ENCODE measurements around the gene OR8B3. TPM values are rescaled to one million over a fixed set of nuclear protein-coding genes. Genes with fewer than 3 reads are reported as not detected.

Gene OR8B3
- total RNA-seq, 1 donor from 2014 or later: not detected

GRCh38 chr11:124380585-124380984 is 18.2 kb downstream of the OR8B3 start:
- no peaks in the 10 kb centered on the region for H3K9me3 ChIP-seq (ENCODE audit: low read depth)
- H3K36me3 Mint-ChIP-seq: no peaks in the 10 kb centered on the region
- H3F3A ChIP-seq (ENCODE audit: low read depth): no peaks in the 10 kb centered on the region
- H4K20me1 ChIP-seq (ENCODE audit: low read depth): no peaks in the 10 kb centered on the region
- no peaks in the 10 kb centered on the region for H3K27me3 Mint-ChIP-seq (ENCODE audit: insufficient read depth, low read depth)
- no peaks in the 10 kb centered on the region for H3K4me1 ChIP-seq
- H3K4me1 Mint-ChIP-seq: no peaks in the 10 kb centered on the region
- H3K36me3 ChIP-seq: no peaks in the 10 kb centered on the region
- no peak overlapping the region for H3K27ac ChIP-seq
- H3K4me3 Mint-ChIP-seq: no peak overlapping the region
- TF ChIP-seq CTCF (IDR thresholded peaks at IDR 0.05): no peak
- TF ChIP-seq EZH2 (IDR thresholded peaks at IDR 0.05): no peak
- no peak for TF ChIP-seq EZH2phosphoT487 (IDR thresholded peaks at IDR 0.05)
- H3K79me2 ChIP-seq (ENCODE audit: low read depth): no peaks in the 10 kb centered on the region
- H3K27me3 ChIP-seq: no peaks in the 10 kb centered on the region
- H3K4me2 ChIP-seq: no peak overlapping the region
- no peak overlapping the region for H2AFZ ChIP-seq (replicated peaks)
- DNase-seq (ENCODE audit: low spot score): no peak
- H3K9ac ChIP-seq: no peak overlapping the region
- H3K9me3 Mint-ChIP-seq: no peaks in the 10 kb centered on the region
- no peak overlapping the region for H3K27ac Mint-ChIP-seq
- no peak overlapping the region for H3K4me3 ChIP-seq

- Histone ChIP-seq H3K36me3 (no peaks in the 10 kb centered on the region), H3K4me1 (no peaks in the 10 kb centered on the region), H3K27ac (no peak overlapping the region), H4K20me1 (ENCODE audit: low read depth) (no peaks in the 10 kb centered on the region), H3K79me2 (ENCODE audit: low read depth) (no peaks in the 10 kb centered on the region), H3K27me3 (no peaks in the 10 kb centered on the region), H2AFZ (replicated peaks) (no peak overlapping the region), H3K9me3 (ENCODE audit: low read depth) (no peaks in the 10 kb centered on the region), H3K4me3 (no peak overlapping the region), H3K4me2 (no peak overlapping the region), H3K9ac (no peak overlapping the region), H3F3A (ENCODE audit: low read depth) (no peaks in the 10 kb centered on the region)
- no peaks in the 10 kb centered on the region for H3K36me3 Mint-ChIP-seq
- DNase-seq (ENCODE audit: low spot score): no peak
- H3K9me3 Mint-ChIP-seq: no peaks in the 10 kb centered on the region
- H3K4me3 Mint-ChIP-seq: no peak overlapping the region
- no peaks in the 10 kb centered on the region for H3K27me3 Mint-ChIP-seq (ENCODE audit: insufficient read depth, low read depth)
- H3K27ac Mint-ChIP-seq: no peak overlapping the region
- H3K4me1 Mint-ChIP-seq: peaks cover 4% of the 10 kb centered on the region
- TF ChIP-seq EZH2phosphoT487 (IDR thresholded peaks at IDR 0.05): no peak
- TF ChIP-seq CTCF (IDR thresholded peaks at IDR 0.05): no peak
- TF ChIP-seq EZH2 (IDR thresholded peaks at IDR 0.05): no peak
These were observed 22.5 kb downstream of the OR8B3 start for GRCh38 chr11:124376280-124376679.

DNA sequence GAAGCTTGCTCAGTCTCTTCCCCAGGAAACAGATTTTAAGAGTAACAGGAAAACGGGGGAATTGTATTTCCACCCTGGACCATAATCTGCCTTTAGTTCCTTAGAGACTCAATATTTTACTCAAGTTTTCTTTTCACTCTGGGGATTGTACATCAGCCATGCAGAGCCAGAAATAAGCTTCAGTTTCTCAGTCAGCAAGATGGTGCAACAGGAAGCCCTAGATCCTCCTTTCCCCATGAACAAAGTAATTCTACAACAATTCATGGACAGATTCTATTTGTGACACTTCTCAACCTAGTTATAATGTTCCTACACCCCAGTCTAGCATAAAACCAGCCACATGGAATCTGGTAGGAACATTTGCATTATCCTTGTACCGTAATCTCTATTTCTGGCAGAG is 39.3 kb downstream of the OR8B3 start:
- Histone ChIP-seq H3K36me3 (no peaks in the 10 kb centered on the region), H3K4me3 (no peak overlapping the region), H3K79me2 (ENCODE audit: low read depth) (no peaks in the 10 kb centered on the region), H3K27me3 (no peaks in the 10 kb centered on the region), H3K9ac (no peak overlapping the region), H4K20me1 (ENCODE audit: low read depth) (no peaks in the 10 kb centered on the region), H3K4me2 (no peak overlapping the region), H3F3A (ENCODE audit: low read depth) (no peaks in the 10 kb centered on the region), H3K4me1 (no peaks in the 10 kb centered on the region), H3K9me3 (ENCODE audit: low read depth) (no peaks in the 10 kb centered on the region), H3K27ac (no peak overlapping the region), H2AFZ (replicated peaks) (no peak overlapping the region)
- no peak for DNase-seq (ENCODE audit: low spot score)
- H3K4me3 Mint-ChIP-seq: no peak overlapping the region
- no peak for TF ChIP-seq EZH2 (IDR thresholded peaks at IDR 0.05)
- TF ChIP-seq EZH2phosphoT487 (IDR thresholded peaks at IDR 0.05): no peak
- TF ChIP-seq CTCF (IDR thresholded peaks at IDR 0.05): no peak
- H3K36me3 Mint-ChIP-seq: no peaks in the 10 kb centered on the region
- no peaks in the 10 kb centered on the region for H3K9me3 Mint-ChIP-seq
- peaks cover 2% of the 10 kb centered on the region for H3K27me3 Mint-ChIP-seq (ENCODE audit: insufficient read depth, low read depth)
- H3K4me1 Mint-ChIP-seq: no peaks in the 10 kb centered on the region
- H3K27ac Mint-ChIP-seq: no peak overlapping the region
